Thyroid gland (tissue), 4 donors: ENCODE results near the gene TXNDC11.

ENCODE experiments used
- CTCF ChIP-seq, 6 experiments: fragments of 200-600 bp in 3 of 6; fragments of 450-650 bp in 3 of 6; sonication (generic) in 3 of 6; IDR thresholded peaks; one replicate each; pipeline ENCODE4 v1.5.1; 2016 to 2019; ENCODE audit warnings: antibody characterized with exemption in 6 of 6, mild to moderate bottlenecking in 2 of 6, inconsistent platforms in 1 of 6, moderate library complexity in 1 of 6
- POLR2A ChIP-seq, 2 donors: fragments of 450-650 bp; IDR thresholded peaks; one replicate each; pipeline ENCODE4 v1.6.1; 2017; ENCODE audit warnings: antibody characterized with exemption in 2 of 2, mild to moderate bottlenecking in 2 of 2, moderate library complexity in 1 of 2

GRCh38 chr16:11691771-11692170 is 50.9 kb downstream of the TXNDC11 start:
- TF ChIP-seq CTCF (IDR thresholded peaks at IDR 0.05) (no peak), POLR2A (IDR thresholded peaks at IDR 0.05) (no peak)
